ENCODE data around the gene GNAT3. TPM values are rescaled to one million over a fixed set of nuclear protein-coding genes. Genes with fewer than 3 reads are reported as not detected.
A peak's percentile ranks its signal among the peaks of the same experiment; 100 is the strongest.

Gene GNAT3
- total RNA-seq, 1 donor from 2014 or later: not detected

- Histone ChIP-seq H3K4me3 (ENCODE audit: low read depth, low read length) (no peak overlapping the region), H3K27me3 (ENCODE audit: control insufficient read depth, insufficient read depth, low read length) (no peaks in the 10 kb centered on the region), H3K36me3 (ENCODE audit: control insufficient read depth, insufficient read depth, low read length) (no peaks in the 10 kb centered on the region)
- DNase-seq (ENCODE audit: low read depth): no peak
- TF ChIP-seq, protein P1, sequence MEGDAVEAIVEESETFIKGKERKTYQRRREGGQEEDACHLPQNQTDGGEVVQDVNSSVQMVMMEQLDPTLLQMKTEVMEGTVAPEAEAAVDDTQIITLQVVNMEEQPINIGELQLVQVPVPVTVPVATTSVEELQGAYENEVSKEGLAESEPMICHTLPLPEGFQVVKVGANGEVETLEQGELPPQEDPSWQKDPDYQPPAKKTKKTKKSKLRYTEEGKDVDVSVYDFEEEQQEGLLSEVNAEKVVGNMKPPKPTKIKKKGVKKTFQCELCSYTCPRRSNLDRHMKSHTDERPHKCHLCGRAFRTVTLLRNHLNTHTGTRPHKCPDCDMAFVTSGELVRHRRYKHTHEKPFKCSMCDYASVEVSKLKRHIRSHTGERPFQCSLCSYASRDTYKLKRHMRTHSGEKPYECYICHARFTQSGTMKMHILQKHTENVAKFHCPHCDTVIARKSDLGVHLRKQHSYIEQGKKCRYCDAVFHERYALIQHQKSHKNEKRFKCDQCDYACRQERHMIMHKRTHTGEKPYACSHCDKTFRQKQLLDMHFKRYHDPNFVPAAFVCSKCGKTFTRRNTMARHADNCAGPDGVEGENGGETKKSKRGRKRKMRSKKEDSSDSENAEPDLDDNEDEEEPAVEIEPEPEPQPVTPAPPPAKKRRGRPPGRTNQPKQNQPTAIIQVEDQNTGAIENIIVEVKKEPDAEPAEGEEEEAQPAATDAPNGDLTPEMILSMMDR (IDR thresholded peaks at IDR 0.05; ENCODE audit: insufficient read depth, low read length, poor library complexity, severe bottlenecking): no peak
These were observed 11.5 kb downstream of the GNAT3 start for GRCh38 chr7:80500325-80500724.

GRCh38 chr7:80499350-80499953, 12.4 kb downstream of the GNAT3 start:
- no peaks in the 10 kb centered on the region for H3K36me3 ChIP-seq (ENCODE audit: control insufficient read depth, insufficient read depth, low read length)
- no peak overlapping the region for H3K4me3 ChIP-seq (ENCODE audit: low read depth, low read length)
- TF ChIP-seq, protein P1 (IDR thresholded peaks at IDR 0.05; ENCODE audit: insufficient read depth, low read length, poor library complexity, severe bottlenecking): no peak
- peak; percentile 91 for DNase-seq (ENCODE audit: low read depth)
- H3K27me3 ChIP-seq (ENCODE audit: control insufficient read depth, insufficient read depth, low read length): no peaks in the 10 kb centered on the region

GRCh38 chr7:80498481-80499349, 13.1 kb downstream of the GNAT3 start:
- TF ChIP-seq, protein P1 (IDR thresholded peaks at IDR 0.05; ENCODE audit: insufficient read depth, low read length, poor library complexity, severe bottlenecking): no peak
- DNase-seq (ENCODE audit: low read depth): no peak
- Histone ChIP-seq H3K36me3 (ENCODE audit: control insufficient read depth, insufficient read depth, low read length) (no peaks in the 10 kb centered on the region), H3K27me3 (ENCODE audit: control insufficient read depth, insufficient read depth, low read length) (no peaks in the 10 kb centered on the region), H3K4me3 (ENCODE audit: low read depth, low read length) (no peak overlapping the region)

- DNase-seq (ENCODE audit: low read depth): no peak
These were observed 15.3 kb downstream of the GNAT3 start for GRCh38 chr7:80496586-80496985.

GRCh38 chr7:80493121-80493849, 18.6 kb downstream of the GNAT3 start:
- no peak overlapping the region for H3K4me3 ChIP-seq (ENCODE audit: low read depth, low read length)
- no peaks in the 10 kb centered on the region for H3K27me3 ChIP-seq (ENCODE audit: control insufficient read depth, insufficient read depth, low read length)
- no peaks in the 10 kb centered on the region for H3K36me3 ChIP-seq (ENCODE audit: control insufficient read depth, insufficient read depth, low read length)
- TF ChIP-seq, protein P1 (IDR thresholded peaks at IDR 0.05; ENCODE audit: insufficient read depth, low read length, poor library complexity, severe bottlenecking): no peak
- no peak for DNase-seq (ENCODE audit: low read depth)

More at GRCh38 chr7:80496586-80496985, 15.3 kb downstream of the GNAT3 start:
- H3K4me3 ChIP-seq (ENCODE audit: low read depth, low read length): no peak overlapping the region
- no peaks in the 10 kb centered on the region for H3K36me3 ChIP-seq (ENCODE audit: control insufficient read depth, insufficient read depth, low read length)
- TF ChIP-seq, protein P1 (IDR thresholded peaks at IDR 0.05; ENCODE audit: insufficient read depth, low read length, poor library complexity, severe bottlenecking): no peak
- no peaks in the 10 kb centered on the region for H3K27me3 ChIP-seq (ENCODE audit: control insufficient read depth, insufficient read depth, low read length)

Data from kidney epithelial cell (primary cell).